HepG2 (cell line): ENCODE results near the gene CNRIP1. TPM values are rescaled to one million over a fixed set of nuclear protein-coding genes. Genes with fewer than 3 reads are reported as not detected.

Experiments
- ERF ChIP-seq: IDR thresholded peaks from 2 replicates; pipeline ENCODE4 v1.6.1; 2018; ENCODE audit warnings: missing biosample characterization, missing genetic modification reagents
- HOXA9 ChIP-seq: sonication (generic); formaldehyde crosslinking; IDR thresholded peaks from 2 replicates; pipeline ENCODE4 v1.8.1; 2022; ENCODE audit warnings: missing genetic modification reagents, mild to moderate bottlenecking, moderate library complexity, borderline replicate concordance
- KAT2B ChIP-seq: fragments of 150-350 bp; IDR thresholded peaks from 2 replicates; pipeline ENCODE4 v1.6.1; 2014; ENCODE audit warnings: low read depth, low read length, borderline replicate concordance
- SNAPC2 ChIP-seq: sonication (generic); formaldehyde crosslinking; IDR thresholded peaks from 2 replicates; pipeline ENCODE4 v1.8.1; 2022; ENCODE audit warnings: mild to moderate bottlenecking, missing genetic modification reagents
- ZNF331 ChIP-seq: sonication (generic); formaldehyde crosslinking; IDR thresholded peaks from 2 replicates; pipeline ENCODE4 v1.4.0; 2020; ENCODE audit warnings: missing genetic modification reagents
- ZNF382 ChIP-seq: sonication (generic); formaldehyde crosslinking; IDR thresholded peaks from 2 replicates; pipeline ENCODE4 v1.5.0; 2020; ENCODE audit warnings: missing genetic modification reagents, mild to moderate bottlenecking, borderline replicate concordance
- ZNF629 ChIP-seq: sonication (generic); formaldehyde crosslinking; conservative IDR thresholded peaks from 2 replicates; pipeline ENCODE4 v1.5.0; 2020; ENCODE audit warnings: missing genetic modification reagents
- ZNF770 ChIP-seq: sonication (generic); formaldehyde crosslinking; IDR thresholded peaks from 2 replicates; pipeline ENCODE4 v1.5.0; 2020; ENCODE audit warnings: mild to moderate bottlenecking, missing genetic modification reagents
- polyA plus RNA-seq, 8 experiments: library from polyadenylated mRNA; depleted of rRNA in 3 of 8; stranded (reverse) in 7 of 8; unstranded in 1 of 8; fragments of >200 nt; fragmentation: Illumina TruSeq in 4 of 8; extraction: Trizol in 4 of 8; gene quantifications; 2 replicates each; pipeline versions ENCODE4 v1.2.1 to v1.2.3, GENCODE V29; 2011 to 2016; ENCODE audit warnings: low read depth in 4 of 8, missing spikeins in 1 of 8, mixed read lengths in 1 of 8; ENCODE audit not compliant: insufficient read depth in 1 of 8
- total RNA-seq, 5 experiments: library from RNA; depleted of rRNA; stranded (reverse); fragments of >200 nt; fragmentation: Illumina TruSeq; extraction: Trizol; gene quantifications; 2 replicates each; pipeline ENCODE4 v1.2.3, GENCODE V29; 2016; ENCODE audit warnings: low read depth in 1 of 5
- TF ChIP-seq, protein P1 (sequence below): sonication (generic); formaldehyde crosslinking; IDR thresholded peaks from 2 replicates; pipeline ENCODE4 v1.4.0; 2020; ENCODE audit warnings: missing genetic modification reagents
- TF ChIP-seq, protein P2 (sequence below): conservative IDR thresholded peaks from 2 replicates; pipeline ENCODE4 v1.6.1; 2018; ENCODE audit warnings: missing genetic modification reagents
- TF ChIP-seq, protein P3 (sequence below), 2 experiments: sonication (generic) in 1 of 2; formaldehyde crosslinking in 1 of 2; IDR thresholded peaks; 2 replicates each; pipeline versions ENCODE4 v1.5.1 to v1.6.1; 2011 to 2020; ENCODE audit warnings: borderline replicate concordance in 1 of 2, low read depth in 1 of 2, low read length in 1 of 2, mild to moderate bottlenecking in 1 of 2, missing genetic modification reagents in 1 of 2, moderate library complexity in 1 of 2

CNRIP1 gene
- total and polyA plus RNA-seq, 2 of the 13 experiments (the other 11 are each of a cell fraction or from before 2014, with no cell fraction given), result not detected

GRCh38 chr2:68263632-68264031 is 56.1 kb downstream of the CNRIP1 start (continued):
- TF ChIP-seq, protein P1, sequence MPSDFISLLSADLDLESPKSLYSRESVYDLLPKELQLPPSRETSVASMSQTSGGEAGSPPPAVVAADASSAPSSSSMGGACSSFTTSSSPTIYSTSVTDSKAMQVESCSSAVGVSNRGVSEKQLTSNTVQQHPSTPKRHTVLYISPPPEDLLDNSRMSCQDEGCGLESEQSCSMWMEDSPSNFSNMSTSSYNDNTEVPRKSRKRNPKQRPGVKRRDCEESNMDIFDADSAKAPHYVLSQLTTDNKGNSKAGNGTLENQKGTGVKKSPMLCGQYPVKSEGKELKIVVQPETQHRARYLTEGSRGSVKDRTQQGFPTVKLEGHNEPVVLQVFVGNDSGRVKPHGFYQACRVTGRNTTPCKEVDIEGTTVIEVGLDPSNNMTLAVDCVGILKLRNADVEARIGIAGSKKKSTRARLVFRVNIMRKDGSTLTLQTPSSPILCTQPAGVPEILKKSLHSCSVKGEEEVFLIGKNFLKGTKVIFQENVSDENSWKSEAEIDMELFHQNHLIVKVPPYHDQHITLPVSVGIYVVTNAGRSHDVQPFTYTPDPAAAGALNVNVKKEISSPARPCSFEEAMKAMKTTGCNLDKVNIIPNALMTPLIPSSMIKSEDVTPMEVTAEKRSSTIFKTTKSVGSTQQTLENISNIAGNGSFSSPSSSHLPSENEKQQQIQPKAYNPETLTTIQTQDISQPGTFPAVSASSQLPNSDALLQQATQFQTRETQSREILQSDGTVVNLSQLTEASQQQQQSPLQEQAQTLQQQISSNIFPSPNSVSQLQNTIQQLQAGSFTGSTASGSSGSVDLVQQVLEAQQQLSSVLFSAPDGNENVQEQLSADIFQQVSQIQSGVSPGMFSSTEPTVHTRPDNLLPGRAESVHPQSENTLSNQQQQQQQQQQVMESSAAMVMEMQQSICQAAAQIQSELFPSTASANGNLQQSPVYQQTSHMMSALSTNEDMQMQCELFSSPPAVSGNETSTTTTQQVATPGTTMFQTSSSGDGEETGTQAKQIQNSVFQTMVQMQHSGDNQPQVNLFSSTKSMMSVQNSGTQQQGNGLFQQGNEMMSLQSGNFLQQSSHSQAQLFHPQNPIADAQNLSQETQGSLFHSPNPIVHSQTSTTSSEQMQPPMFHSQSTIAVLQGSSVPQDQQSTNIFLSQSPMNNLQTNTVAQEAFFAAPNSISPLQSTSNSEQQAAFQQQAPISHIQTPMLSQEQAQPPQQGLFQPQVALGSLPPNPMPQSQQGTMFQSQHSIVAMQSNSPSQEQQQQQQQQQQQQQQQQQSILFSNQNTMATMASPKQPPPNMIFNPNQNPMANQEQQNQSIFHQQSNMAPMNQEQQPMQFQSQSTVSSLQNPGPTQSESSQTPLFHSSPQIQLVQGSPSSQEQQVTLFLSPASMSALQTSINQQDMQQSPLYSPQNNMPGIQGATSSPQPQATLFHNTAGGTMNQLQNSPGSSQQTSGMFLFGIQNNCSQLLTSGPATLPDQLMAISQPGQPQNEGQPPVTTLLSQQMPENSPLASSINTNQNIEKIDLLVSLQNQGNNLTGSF (CRISPR knock-in tag), result no peak
- no peak for TF ChIP-seq HOXA9 (CRISPR knock-in tag)
- TF ChIP-seq, protein P2, sequence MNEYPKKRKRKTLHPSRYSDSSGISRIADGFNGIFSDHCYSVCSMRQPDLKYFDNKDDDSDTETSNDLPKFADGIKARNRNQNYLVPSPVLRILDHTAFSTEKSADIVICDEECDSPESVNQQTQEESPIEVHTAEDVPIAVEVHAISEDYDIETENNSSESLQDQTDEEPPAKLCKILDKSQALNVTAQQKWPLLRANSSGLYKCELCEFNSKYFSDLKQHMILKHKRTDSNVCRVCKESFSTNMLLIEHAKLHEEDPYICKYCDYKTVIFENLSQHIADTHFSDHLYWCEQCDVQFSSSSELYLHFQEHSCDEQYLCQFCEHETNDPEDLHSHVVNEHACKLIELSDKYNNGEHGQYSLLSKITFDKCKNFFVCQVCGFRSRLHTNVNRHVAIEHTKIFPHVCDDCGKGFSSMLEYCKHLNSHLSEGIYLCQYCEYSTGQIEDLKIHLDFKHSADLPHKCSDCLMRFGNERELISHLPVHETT (CRISPR knock-in tag), result no peak
- no peak for TF ChIP-seq ZNF770 (CRISPR knock-in tag)
- no peak for TF ChIP-seq KAT2B
- no peak for TF ChIP-seq SNAPC2 (CRISPR knock-in tag)
- TF ChIP-seq ZNF331, result no peak
- TF ChIP-seq ZNF382 (CRISPR knock-in tag), result no peak
- TF ChIP-seq ERF, result no peak
- TF ChIP-seq ZNF629, result no peak
- TF ChIP-seq, protein P3, sequence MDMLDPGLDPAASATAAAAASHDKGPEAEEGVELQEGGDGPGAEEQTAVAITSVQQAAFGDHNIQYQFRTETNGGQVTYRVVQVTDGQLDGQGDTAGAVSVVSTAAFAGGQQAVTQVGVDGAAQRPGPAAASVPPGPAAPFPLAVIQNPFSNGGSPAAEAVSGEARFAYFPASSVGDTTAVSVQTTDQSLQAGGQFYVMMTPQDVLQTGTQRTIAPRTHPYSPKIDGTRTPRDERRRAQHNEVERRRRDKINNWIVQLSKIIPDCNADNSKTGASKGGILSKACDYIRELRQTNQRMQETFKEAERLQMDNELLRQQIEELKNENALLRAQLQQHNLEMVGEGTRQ (IDR thresholded peaks at IDR 0.05; ENCODE audit: low read depth, low read length), result no peak
- TF ChIP-seq, protein P3 (CRISPR knock-in tag; IDR thresholded peaks at IDR 0.05; ENCODE audit: borderline replicate concordance), result no peak
